HG03469 (cell line): Measurements from ENCODE around the gene SOWAHC.

Experiments
- ATAC-seq: cut with Tn5 transposase; IDR thresholded peaks from one replicate; pipeline ENCODE4 v1.9.1; 2021; ENCODE audit warnings: mild to moderate bottlenecking, moderate library complexity, moderate number of reproducible peaks; ENCODE audit not compliant: unreplicated experiment

SOWAHC gene

DNA sequence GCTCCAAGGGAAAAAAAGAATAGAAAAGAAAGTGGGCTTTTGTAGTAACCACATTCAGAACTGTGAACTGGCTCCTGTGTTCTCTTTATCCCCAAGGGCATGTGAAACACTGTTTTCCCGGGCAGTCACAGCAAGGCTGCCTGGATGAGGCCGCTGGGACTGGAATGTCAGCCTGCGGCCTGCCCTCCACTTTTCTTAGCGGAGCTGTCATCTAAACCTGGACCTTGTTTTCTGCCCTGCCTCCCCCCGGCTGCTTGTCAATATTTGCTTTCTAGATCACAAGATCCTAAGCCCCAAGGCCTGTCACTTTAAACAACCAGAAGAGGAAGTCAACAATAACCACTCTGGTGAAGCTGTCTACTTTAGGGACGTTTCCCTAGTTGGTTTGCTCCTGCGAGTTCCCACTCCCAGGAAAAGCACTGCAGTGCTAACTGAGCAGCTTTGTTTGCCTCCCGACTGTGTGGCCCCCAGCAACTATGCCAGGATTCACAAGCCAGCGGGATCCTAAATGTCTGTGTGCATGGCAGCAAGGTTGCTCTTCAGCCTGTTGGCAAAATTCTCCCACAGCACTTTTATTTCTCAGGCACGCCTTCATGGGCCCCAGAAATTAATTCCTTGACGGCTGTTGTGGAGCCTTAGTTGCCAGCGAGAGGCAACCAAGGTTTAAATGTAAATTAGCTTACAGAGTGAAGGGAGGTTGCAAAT lies 30.6 kb downstream of the SOWAHC start:
- ATAC-seq = no peak

DNA sequence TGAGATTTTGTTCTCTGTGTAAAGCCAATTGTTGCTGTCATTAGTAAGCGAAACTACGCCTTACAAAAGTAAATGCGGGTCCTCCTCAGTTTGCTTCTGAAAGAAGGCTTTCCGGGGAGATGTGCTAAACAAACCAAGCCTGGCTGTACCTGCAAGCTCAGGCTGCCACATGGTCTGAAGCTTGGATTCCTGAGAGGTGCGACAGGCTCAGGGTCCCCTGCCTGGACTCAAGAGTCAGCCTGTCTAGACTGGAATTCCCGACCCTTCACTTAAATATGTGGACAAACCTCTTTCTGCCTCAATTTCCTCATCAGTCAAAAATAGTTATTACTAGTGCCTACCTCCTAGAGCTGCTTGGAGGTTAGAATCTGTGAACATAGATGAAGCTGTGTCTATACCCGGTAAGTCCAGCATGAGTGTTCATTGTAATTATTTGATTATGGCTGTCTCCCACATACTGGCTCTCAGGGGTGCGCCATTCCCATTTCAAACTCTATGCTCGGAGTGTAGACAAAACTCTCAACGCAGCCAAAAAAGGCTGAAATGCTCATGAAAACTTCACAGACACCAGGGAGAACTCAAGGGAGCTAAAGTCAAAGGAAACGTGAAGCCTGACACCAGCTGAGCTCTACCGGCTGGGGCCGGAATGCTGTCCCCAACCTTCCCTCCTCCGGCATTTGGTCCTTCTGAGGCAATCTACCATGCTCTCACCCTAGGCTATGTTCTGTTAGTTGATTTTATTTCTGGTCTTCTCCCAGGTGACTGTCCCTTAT lies 31.4 kb downstream of the SOWAHC start:
- no peak for ATAC-seq

DNA sequence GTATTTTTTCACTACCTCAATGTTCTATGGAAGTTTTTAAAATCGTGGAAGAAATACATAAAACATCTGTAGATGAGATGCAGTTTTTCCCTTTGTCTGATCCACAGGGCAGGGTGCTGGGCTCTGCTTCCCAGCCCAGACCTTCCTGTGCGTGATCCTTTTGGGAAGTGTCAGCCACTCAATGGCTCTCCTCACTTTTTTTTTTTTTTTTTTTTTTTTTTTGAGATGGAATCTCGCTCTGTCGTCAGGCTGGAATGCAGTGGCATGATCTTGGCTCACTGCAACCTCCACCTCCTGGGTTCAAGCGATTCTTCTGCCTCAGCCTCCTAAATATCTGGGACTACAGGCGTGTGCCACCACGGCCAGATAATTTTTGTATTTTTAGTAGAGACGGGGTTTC lies 32.8 kb downstream of the SOWAHC start:
- no peak for ATAC-seq

DNA sequence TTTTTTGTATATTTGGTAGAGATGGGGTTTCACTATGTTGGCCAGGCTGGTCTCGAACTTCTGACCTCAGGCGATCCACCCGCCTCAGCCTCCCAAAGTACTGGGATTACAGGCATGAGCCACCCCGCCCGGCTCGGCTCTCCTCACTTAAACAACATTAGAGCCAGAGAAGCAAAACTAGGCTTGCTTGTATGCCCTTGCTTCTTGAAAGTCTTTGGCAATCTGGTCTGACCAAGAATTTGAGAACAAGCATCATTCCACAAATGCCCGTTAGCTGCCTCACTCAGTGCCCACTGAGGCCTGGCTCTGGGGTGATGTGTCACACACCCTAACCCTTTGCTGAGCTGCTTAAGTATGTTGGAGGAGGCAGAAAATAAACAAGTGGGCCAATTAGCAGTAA lies 33.5 kb downstream of the SOWAHC start:
- no peak for ATAC-seq

DNA sequence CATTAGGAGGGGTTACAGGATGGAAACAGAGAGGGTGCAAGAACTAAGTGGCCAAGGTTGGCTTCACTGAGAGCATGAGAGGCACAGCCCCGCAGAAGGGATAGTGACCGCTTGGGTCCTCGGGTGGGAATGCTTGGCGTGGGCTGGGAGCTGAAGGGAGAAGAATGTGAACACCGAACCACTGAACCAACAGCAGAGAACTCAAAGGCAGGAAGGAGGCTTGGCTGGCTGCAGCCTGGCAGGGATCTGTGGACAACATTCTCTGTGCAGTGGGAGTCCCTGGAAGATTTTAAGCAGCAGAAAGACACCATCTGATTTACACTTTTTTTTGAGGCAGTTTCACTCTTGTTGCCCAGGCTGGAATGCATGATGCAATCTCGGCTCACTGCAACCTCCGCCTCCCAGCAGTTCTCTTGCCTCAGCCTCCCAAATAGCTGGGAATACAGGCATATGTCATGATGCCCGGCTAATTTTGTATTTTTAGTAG lies 33.9 kb downstream of the SOWAHC start:
- no peak for ATAC-seq

DNA sequence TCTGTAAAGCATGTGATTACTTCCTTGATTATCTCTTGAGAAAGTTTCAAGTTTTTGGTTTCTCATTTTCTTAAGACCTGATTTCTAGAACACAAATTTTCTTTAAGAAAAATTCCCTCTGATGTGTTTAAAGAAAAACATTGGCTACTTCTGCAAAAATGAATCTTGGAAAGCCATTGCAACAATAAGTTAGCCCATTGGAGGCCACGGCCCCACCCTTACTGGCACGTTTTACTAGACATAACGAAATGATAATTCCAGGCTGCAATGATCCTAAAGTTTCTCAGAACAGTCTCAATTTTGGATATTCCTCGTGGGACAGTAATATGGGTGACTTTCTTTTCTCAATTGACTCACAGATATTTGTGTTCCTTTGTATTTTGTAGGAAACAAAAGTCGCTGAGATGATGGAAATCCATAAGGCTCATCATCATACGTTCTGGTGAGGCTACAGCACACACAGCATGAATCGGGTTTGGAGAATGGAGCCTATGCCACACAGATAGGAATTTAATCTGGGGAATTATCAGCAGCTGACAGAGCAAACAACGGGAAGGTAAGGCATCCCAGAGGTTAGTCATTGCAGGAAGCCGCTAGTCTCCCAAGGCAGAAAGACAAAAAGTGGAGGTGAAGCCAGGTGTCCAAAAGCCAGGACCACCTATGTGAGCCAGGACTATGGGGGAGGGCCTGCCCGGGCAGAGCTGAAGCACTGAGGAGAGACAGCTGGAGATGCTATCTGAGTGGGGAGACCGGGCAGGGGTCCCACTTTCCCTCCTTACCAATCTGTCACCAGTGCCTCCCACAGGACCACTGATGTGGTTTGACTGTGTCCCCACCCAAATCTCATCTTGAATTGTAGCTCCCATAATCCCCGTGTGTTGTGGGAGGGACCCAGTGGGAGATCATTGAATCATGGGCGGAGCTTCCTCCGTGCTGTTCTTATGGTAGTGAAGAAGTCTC lies 35.9 kb downstream of the SOWAHC start:
- no peak for ATAC-seq

DNA sequence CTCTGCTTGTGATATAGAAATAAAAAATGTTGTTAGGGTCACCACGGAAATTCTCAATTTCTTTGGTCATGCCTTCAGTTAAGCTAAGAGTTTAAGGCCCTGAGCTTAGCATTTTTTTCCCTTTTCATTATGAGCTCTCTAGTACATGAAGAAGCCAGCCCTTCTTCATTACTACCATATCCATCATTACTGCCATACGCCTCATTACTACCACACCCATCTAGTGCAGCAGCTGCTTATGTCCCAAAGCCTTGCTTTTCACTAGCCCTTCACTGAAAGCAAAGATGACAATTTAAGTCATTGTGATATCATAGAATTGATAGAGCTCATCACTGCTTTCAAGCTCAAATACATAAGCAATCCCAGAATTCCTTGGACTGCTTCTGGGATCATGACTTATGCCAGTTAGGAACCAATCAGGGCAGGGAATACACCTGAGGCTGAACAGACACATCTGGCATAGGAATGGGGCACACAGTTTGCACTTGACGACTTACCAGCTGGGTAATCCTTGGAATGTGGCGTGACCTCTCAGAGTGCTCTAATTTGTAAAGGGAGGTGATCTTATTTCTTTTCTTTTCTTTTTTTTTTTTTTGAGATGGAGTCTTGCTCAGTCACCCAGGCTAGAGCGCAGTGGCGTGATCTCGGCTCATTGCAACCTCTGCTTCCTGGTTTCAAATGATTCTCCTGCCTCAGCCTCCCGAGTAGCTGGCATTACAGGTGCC lies 40.3 kb downstream of the SOWAHC start:
- no peak for ATAC-seq

GRCh38 chr2:109655287-109655686 lies 41.1 kb downstream of the SOWAHC start:
- ATAC-seq = no peak

DNA sequence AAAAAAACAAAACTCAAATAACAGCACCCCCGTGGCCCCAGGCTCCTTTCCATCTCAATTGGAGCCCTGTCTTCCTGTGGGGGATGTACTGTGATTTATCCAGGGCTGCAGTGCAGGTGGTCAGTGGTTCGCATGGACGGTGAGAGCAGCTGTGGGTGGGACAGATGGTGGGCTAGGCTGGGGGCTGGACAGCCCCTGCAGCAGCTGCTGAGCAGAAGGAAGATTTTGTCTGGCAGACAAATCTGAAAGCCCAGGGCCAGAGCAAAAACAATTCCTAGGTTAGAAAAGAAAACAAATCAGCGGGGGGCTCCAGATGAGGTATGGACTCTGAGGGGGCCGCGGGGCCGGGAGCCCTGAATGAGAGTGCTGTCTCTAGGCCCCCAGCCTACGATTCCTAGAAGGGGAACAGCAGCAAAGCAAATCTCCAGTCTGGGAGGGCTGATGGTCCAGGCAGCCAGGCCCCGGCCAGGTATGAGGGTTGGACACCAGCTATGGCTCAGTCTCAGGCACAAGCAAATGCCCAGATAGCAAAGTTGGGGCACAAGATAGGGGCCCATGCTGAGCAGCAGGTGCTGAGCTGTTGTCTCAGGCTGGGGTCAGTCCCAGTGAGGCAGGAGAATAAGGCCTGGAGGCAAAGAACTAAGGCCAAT lies 45.4 kb downstream of the SOWAHC start:
- ATAC-seq = no peak

DNA sequence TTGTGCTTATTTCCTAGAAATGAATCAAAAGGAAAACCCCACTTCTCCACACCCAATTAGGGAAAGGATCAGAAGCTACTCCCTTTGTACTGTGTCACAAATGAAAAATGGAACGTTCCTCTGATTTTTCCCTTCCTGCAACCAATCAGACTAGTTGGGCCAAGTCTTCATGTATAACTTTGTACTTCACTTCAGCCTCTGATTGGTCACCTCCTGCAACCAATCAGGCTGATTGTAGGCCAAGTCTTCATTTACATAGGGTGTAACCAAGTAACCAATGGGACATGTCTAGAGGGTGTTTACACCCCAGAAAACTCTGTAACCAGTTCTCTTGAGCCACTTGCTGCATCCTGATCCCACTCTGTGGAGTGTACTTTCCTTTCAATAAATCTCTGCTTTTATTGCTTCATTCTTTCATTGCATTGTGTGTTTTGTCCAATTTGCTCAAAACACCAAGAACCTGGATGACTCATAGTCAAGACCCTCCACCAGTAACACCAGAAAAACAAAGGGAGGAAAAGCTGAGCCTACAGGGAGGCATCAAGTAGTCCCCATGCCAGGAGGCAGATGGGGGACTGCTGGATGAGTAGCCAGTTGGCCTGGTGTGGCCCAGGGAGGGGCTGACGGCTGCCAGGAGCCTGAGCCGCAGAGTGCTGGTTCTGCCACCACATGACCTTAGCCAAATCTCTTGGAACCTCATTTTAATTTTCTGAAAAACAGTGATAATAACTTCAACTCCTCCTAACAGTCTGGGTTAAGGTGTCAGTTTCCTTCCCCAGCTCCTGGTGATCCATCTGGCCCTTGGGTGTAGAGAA lies 46.1 kb downstream of the SOWAHC start:
- no peak for ATAC-seq

DNA sequence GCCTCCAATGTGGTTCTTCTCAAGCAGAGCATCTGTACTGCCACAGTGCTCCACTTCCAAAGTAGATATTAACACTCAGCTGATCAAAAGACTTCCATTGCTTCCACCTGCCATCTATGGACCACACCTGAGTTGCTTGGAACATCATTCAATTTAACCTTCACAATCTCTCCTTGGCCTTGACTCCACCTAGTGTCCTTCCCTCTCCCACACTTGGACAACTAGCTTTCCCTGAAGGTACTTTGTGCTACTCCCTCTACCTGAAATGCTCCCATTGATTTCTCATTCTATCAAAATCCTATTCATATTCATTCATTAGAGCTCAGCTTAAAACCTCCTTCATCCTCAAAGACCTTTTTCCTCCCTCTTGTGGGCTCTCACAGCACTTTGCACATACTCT lies 48.7 kb downstream of the SOWAHC start:
- ATAC-seq = no peak

GRCh38 chr2:109663721-109664120 lies 49.6 kb downstream of the SOWAHC start:
- no peak for ATAC-seq

DNA sequence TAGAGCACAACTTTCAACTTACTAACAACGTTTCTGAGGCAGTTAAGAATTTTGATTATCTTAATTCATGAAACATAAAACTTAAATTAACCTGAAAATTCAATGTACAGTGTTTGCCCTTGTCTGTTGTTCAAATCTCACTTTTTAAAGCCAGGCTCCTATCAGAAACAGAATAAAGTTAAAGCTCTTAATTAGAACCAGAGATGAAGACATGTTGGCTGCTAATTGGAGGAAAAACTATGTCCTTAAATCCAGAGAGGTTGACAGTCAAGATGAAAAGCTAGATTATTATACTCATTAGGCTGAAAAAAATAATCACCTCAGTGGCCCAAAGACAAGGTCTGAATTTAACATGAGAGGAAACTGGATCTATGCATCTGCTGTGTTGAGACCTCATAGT lies 52.3 kb downstream of the SOWAHC start:
- ATAC-seq = no peak
